Measurements from ENCODE around the gene WFIKKN2. TPM values are rescaled to one million over a fixed set of nuclear protein-coding genes. Genes with fewer than 3 reads are reported as not detected.

The WFIKKN2 gene
- total and polyA plus RNA-seq, 2 of the 13 experiments (the other 11 are each of a cell fraction or from before 2014, with no cell fraction given), result not detected

- TF ChIP-seq NFIB (CRISPR knock-in tag; IDR thresholded peaks at IDR 0.05; ENCODE audit: borderline replicate concordance) (no peak), ZNF414 (CRISPR knock-in tag; IDR thresholded peaks at IDR 0.05) (peak; percentile 26; the same call in 1 of the 2 replicates), NFYC (CRISPR knock-in tag; IDR thresholded peaks at IDR 0.05) (peak; percentile 94), STAG1 (CRISPR knock-in tag; IDR thresholded peaks at IDR 0.05) (peak; percentile 42), CCAR2 (optimal IDR thresholded peaks at IDR 0.05; ENCODE audit: low read depth, low read length) (no peak), ZNF496 (CRISPR knock-in tag; IDR thresholded peaks at IDR 0.05; ENCODE audit: insufficient replicate concordance) (no peak), HMGXB3 (CRISPR knock-in tag; IDR thresholded peaks at IDR 0.05; ENCODE audit: borderline replicate concordance) (peak; percentile 69; the same call in 1 of the 2 replicates), ATF2 (CRISPR knock-in tag; IDR thresholded peaks at IDR 0.05) (peak; percentile 67), ZEB1 (IDR thresholded peaks at IDR 0.05; ENCODE audit: insufficient replicate concordance, low read depth) (peak; percentile 86), HNF4G (IDR thresholded peaks at IDR 0.05; ENCODE audit: borderline replicate concordance, low read depth, low read length) (peak; percentile 16; the same call in 1 of the 2 replicates), HNF4G (CRISPR knock-in tag; IDR thresholded peaks at IDR 0.05; ENCODE audit: borderline replicate concordance, low read depth) (peak; percentile 20; the same call in 1 of the 2 replicates), THAP9 (CRISPR knock-in tag; IDR thresholded peaks at IDR 0.05; ENCODE audit: borderline replicate concordance) (peak; percentile 37; the same call in 1 of the 2 replicates), BORCS8-MEF2B (CRISPR knock-in tag; IDR thresholded peaks at IDR 0.05) (peak; percentile 28; the same call in 1 of the 2 replicates), ZNF605 (CRISPR knock-in tag; IDR thresholded peaks at IDR 0.05) (peak; percentile 69)
Measured at GRCh38 chr17:50867363-50868139, 32.2 kb downstream of the WFIKKN2 start (continued).
